ENCODE measurements around the gene TNFRSF4. TPM values are rescaled to one million over a fixed set of nuclear protein-coding genes. Genes with fewer than 3 reads are reported as not detected.

The TNFRSF4 gene
- total and polyA plus RNA-seq, 10 of the 15 experiments (the other 5 are each of a cell fraction or from before 2014, with no cell fraction given), result 0.05 to 7.3 (median 2.5) TPM; not detected in 1

- 47% methylated on average over 20 of the region's 20 CpGs for WGBS (ENCODE audit: insufficient coverage, insufficient replicate concordance, low lambda C conversion rate, missing lambda C conversion rate)
- RAD21 ChIA-PET (ENCODE audit: unreplicated experiment), result no interaction called here
- H3K27me3 ChIP-seq (replicated peaks in 1 of 2; ENCODE audit: control insufficient read depth in 2 of 2, insufficient read depth in 2 of 2, low read length in 1 of 2), result no peaks in the 10 kb centered on the region
- no peaks in the 10 kb centered on the region for H4K20me1 ChIP-seq (ENCODE audit: control insufficient read depth, insufficient read depth)
- POLR2A ChIA-PET, result interaction anchor here (0.8 kb wide), 1 partner anchor 12 kb away, joined by 3 read pairs; no protein-coding TSS in a partner anchor
- no TSS peak for BruUV-seq (replicated peaks)
- H3K4me1 ChIP-seq (ENCODE audit: control insufficient read depth, insufficient read depth, low read length), result peaks cover 13% of the 10 kb centered on the region
- no peak overlapping the region for H3K9ac ChIP-seq (ENCODE audit: control insufficient read depth, insufficient read depth, low read length)
- CTCF ChIA-PET, result no interaction called here
- no peak for TF ChIP-seq SUPT20H (IDR thresholded peaks at IDR 0.05; ENCODE audit: borderline replicate concordance, control insufficient read depth, low read depth, low read length)
- no peak for TF ChIP-seq TAF1 (IDR thresholded peaks at IDR 0.05; ENCODE audit: borderline replicate concordance, low read depth, low read length)
- no peak for TF ChIP-seq RBBP5 (conservative IDR thresholded peaks at IDR 0.05)
- TF ChIP-seq IRF4 (IDR thresholded peaks at IDR 0.05; ENCODE audit: low read depth, low read length), result no peak
- TF ChIP-seq SUZ12 (IDR thresholded peaks at IDR 0.05; ENCODE audit: unreplicated experiment), result no peak
- FAIRE-seq (no peak), DNase-seq (ENCODE audit: low read depth, low spot score) (no peak), ATAC-seq (no peak)
- in situ Hi-C loops (cut with MboI), result no loop called here
- SMC1A ChIA-PET (ENCODE audit: uncharacterized antibody, unreplicated experiment), result no interaction called here
- no peaks in the 10 kb centered on the region for H3K79me2 ChIP-seq (ENCODE audit: control insufficient read depth, insufficient read depth, low read length)
- no peak overlapping the region for H2AFZ ChIP-seq (ENCODE audit: control insufficient read depth, low read depth, low read length)
- H3K4me3 ChIP-seq, result no peak overlapping the region
- H3K4me2 ChIP-seq (ENCODE audit: control insufficient read depth, insufficient read depth), result no peak overlapping the region
- intact Hi-C loops (cut with micrococcal nuclease; ENCODE audit: unreplicated experiment), result no loop called here
- peaks cover 6 to 39% of the 10 kb centered on the region in 2 experiments for H3K36me3 ChIP-seq (ENCODE audit: control insufficient read depth in 2 of 2, insufficient read depth in 2 of 2, low read length in 1 of 2)
- H3K27ac ChIP-seq (ENCODE audit: control insufficient read depth, insufficient read depth), result no peak overlapping the region
- H3K9me3 ChIP-seq (replicated peaks; ENCODE audit: control insufficient read depth, insufficient read depth, low read length), result no peaks in the 10 kb centered on the region; the same call in 2 of the 3 replicates
Observed at GRCh38 chr1:1219341-1219740, 5.4 kb upstream of the TNFRSF4 start.

- Histone ChIP-seq H4K20me1 (ENCODE audit: control insufficient read depth, insufficient read depth) (no peaks in the 10 kb centered on the region), H3K9ac (ENCODE audit: control insufficient read depth, insufficient read depth, low read length) (no peak overlapping the region), H3K36me3 (ENCODE audit: control insufficient read depth in 2 of 2, insufficient read depth in 2 of 2, low read length in 1 of 2) (peaks cover 6 to 39% of the 10 kb centered on the region in 2 experiments), H2AFZ (ENCODE audit: control insufficient read depth, low read depth, low read length) (no peak overlapping the region), H3K4me1 (ENCODE audit: control insufficient read depth, insufficient read depth, low read length) (peaks cover 19% of the 10 kb centered on the region), H3K4me3 (no peak overlapping the region), H3K79me2 (ENCODE audit: control insufficient read depth, insufficient read depth, low read length) (no peaks in the 10 kb centered on the region), H3K9me3 (replicated peaks; ENCODE audit: control insufficient read depth, insufficient read depth, low read length) (no peaks in the 10 kb centered on the region; the same call in 2 of the 3 replicates), H3K4me2 (ENCODE audit: control insufficient read depth, insufficient read depth) (no peak overlapping the region), H3K27ac (ENCODE audit: control insufficient read depth, insufficient read depth) (no peak overlapping the region), H3K27me3 (replicated peaks in 1 of 2; ENCODE audit: control insufficient read depth in 2 of 2, insufficient read depth in 2 of 2, low read length in 1 of 2) (no peaks in the 10 kb centered on the region)
- intact Hi-C loops (cut with micrococcal nuclease; ENCODE audit: unreplicated experiment) (no loop called here), in situ Hi-C loops (cut with MboI) (no loop called here)
- no peak for ATAC-seq
- SMC1A ChIA-PET (ENCODE audit: uncharacterized antibody, unreplicated experiment), result no interaction called here
- CTCF ChIA-PET, result no interaction called here
- no peak for DNase-seq (ENCODE audit: low read depth, low spot score)
- BruUV-seq (replicated peaks), result no TSS peak
- no peak for FAIRE-seq
- WGBS (ENCODE audit: insufficient coverage, insufficient replicate concordance, low lambda C conversion rate, missing lambda C conversion rate), result 94% methylated on average over 35 of the region's 36 CpGs
- POLR2A ChIA-PET, result interaction anchor here (0.8 kb wide), 1 partner anchor 12 kb away, joined by 3 read pairs; no protein-coding TSS in a partner anchor
- TF ChIP-seq E2F4 (IDR thresholded peaks at IDR 0.05; ENCODE audit: low read depth, low read length), result no peak
- TF ChIP-seq SIX5 (IDR thresholded peaks at IDR 0.05; ENCODE audit: low read depth, low read length, severe bottlenecking), result no peak
- TF ChIP-seq CBX3 (IDR thresholded peaks at IDR 0.05; ENCODE audit: borderline replicate concordance, low read depth), result no peak
- TF ChIP-seq NR2C2 (IDR thresholded peaks at IDR 0.05; ENCODE audit: borderline replicate concordance, control insufficient read depth, insufficient read length, low read depth), result no peak
- TF ChIP-seq DPF2 (IDR thresholded peaks at IDR 0.05), result no peak
- no peak for TF ChIP-seq POLR2AphosphoS5 (IDR thresholded peaks at IDR 0.05; ENCODE audit: low read length)
- no peak for TF ChIP-seq MXI1 (IDR thresholded peaks at IDR 0.05; ENCODE audit: low read depth, low read length)
- no peak for TF ChIP-seq USF1 (IDR thresholded peaks at IDR 0.05; ENCODE audit: borderline replicate concordance, extremely low read length, insufficient read depth, low read depth, low read length)
- no peak for TF ChIP-seq TBL1XR1 (IDR thresholded peaks at IDR 0.05; ENCODE audit: low read depth, low read length)
- TF ChIP-seq ZNF207 (IDR thresholded peaks at IDR 0.05; ENCODE audit: borderline replicate concordance), result no peak
- TF ChIP-seq POLR2A (IDR thresholded peaks at IDR 0.05; ENCODE audit: low read depth, low read length), result no peak
- RAD21 ChIA-PET (ENCODE audit: unreplicated experiment), result no interaction called here
Observed at GRCh38 chr1:1218524-1219200, 4.7 kb upstream of the TNFRSF4 start.
